ENCODE data around the gene WDR38. TPM values are rescaled to one million over a fixed set of nuclear protein-coding genes. Genes with fewer than 3 reads are reported as not detected.

The WDR38 gene
- total RNA-seq, 1 donor from 2014 or later = not detected

- no peak for TF ChIP-seq CTCF (IDR thresholded peaks at IDR 0.05; ENCODE audit: borderline replicate concordance)
- DNase-seq = no peak
- intact Hi-C loops (cut with micrococcal nuclease) = no loop called here
- Histone ChIP-seq H3K9me3 (replicated peaks) (no peaks in the 10 kb centered on the region), H3K36me3 (peaks cover 37% of the 10 kb centered on the region), H3K4me1 (peaks cover 51% of the 10 kb centered on the region), H3K27me3 (ENCODE audit: low read depth) (no peaks in the 10 kb centered on the region), H3K27ac (replicated peaks) (peak overlapping the region; percentile 92), H3K4me3 (peak overlapping the region; percentile 94)
These were observed 6.7 kb downstream of the WDR38 start for GRCh38 chr9:124859803-124860581.

GRCh38 chr9:124860582-124861341, 7.5 kb downstream of the WDR38 start:
- no peaks in the 10 kb centered on the region for H3K9me3 ChIP-seq (replicated peaks)
- DNase-seq = no peak
- no peak for TF ChIP-seq CTCF (IDR thresholded peaks at IDR 0.05; ENCODE audit: borderline replicate concordance)
- H3K27ac ChIP-seq (replicated peaks) = peak overlapping the region; percentile 92
- H3K4me1 ChIP-seq = peaks cover 51% of the 10 kb centered on the region
- peaks cover 37% of the 10 kb centered on the region for H3K36me3 ChIP-seq
- no peaks in the 10 kb centered on the region for H3K27me3 ChIP-seq (ENCODE audit: low read depth)
- H3K4me3 ChIP-seq = peak overlapping the region; percentile 94
- intact Hi-C loops (cut with micrococcal nuclease) = no loop called here

GRCh38 chr9:124861342-124862229, 8.3 kb downstream of the WDR38 start, which contains the start of the genes ARPC5L and RPL35:
TSS of gene ARPC5L (plus strand) at chr9:124862130. CDS start at chr9:124869291, 7,161 bp downstream.
TSS of gene RPL35 (minus strand) at chr9:124861957. CDS start at chr9:124861912, 45 bp downstream.
- peak within 1 kb of the TSS; percentile 92 for H3K27ac ChIP-seq (replicated peaks)
- H3K27me3 ChIP-seq (ENCODE audit: low read depth) = no peaks in the 10 kb centered on the region
- peaks cover 51% of the 10 kb centered on the region for H3K4me1 ChIP-seq
- no peak for TF ChIP-seq CTCF (IDR thresholded peaks at IDR 0.05; ENCODE audit: borderline replicate concordance)
- H3K4me3 ChIP-seq = peak within 1 kb of the TSS; percentile 94
- H3K36me3 ChIP-seq = peaks cover 37% of the 10 kb centered on the region
- intact Hi-C loops (cut with micrococcal nuclease) = no loop called here
- peak; percentile 94 for DNase-seq
- H3K9me3 ChIP-seq (replicated peaks) = no peaks in the 10 kb centered on the region

GRCh38 chr9:124863371-124863871, 10.2 kb downstream of the WDR38 start:
- Histone ChIP-seq H3K27ac (replicated peaks) (peak overlapping the region; percentile 92), H3K4me3 (peak overlapping the region; percentile 94), H3K4me1 (peaks cover 63% of the 10 kb centered on the region), H3K27me3 (ENCODE audit: low read depth) (no peaks in the 10 kb centered on the region), H3K36me3 (peaks cover 22% of the 10 kb centered on the region), H3K9me3 (replicated peaks) (no peaks in the 10 kb centered on the region)
- intact Hi-C loops (cut with micrococcal nuclease) = no loop called here
- TF ChIP-seq CTCF (IDR thresholded peaks at IDR 0.05; ENCODE audit: borderline replicate concordance) = no peak
- no peak for DNase-seq
